ENCODE results near the gene AMMECR1. TPM values are rescaled to one million over a fixed set of nuclear protein-coding genes. Genes with fewer than 3 reads are reported as not detected.

AMMECR1 gene
- total and polyA plus RNA-seq, 2 of the 8 experiments (the other 6 are each of a cell fraction or from before 2014, with no cell fraction given), result 10.2 to 21.2 TPM

DNA sequence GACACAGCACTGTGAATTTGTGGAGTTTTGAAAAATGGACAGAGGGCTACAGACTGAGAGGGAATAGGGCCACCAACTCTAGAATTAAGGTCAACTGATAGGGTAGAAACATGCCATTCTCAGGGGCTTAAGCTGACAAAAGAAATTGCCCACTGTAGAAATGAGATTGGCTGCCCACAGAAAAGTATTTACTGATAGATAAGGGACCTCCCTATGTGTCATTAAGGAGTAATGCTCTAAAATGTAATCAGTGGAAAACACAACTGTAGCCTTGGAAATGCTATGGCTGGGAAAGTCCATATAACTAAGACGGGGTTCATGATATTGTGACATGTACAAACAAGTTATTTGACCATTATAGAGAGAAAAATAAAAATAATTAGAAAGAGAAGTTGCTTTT lies 45.4 kb upstream of the AMMECR1 start (continued):
- TF ChIP-seq SP1 (IDR thresholded peaks at IDR 0.05; ENCODE audit: low read depth, low read length), result no peak
